NCI-H446 treated with DMSO at 0.1 percent for 48 hours (cell line): ENCODE measurements around the gene KLF11.
"Not testable (repeated sequence)": the region's sequence is repeated elsewhere in the genome, so short reads cannot be mapped to it uniquely, and the experiment has no call there.

ENCODE experiments used
- DNase-seq: peaks from one replicate; lab custom pipeline; 2025; lab: John Stamatoyannopoulos, UW

The KLF11 gene

DNA sequence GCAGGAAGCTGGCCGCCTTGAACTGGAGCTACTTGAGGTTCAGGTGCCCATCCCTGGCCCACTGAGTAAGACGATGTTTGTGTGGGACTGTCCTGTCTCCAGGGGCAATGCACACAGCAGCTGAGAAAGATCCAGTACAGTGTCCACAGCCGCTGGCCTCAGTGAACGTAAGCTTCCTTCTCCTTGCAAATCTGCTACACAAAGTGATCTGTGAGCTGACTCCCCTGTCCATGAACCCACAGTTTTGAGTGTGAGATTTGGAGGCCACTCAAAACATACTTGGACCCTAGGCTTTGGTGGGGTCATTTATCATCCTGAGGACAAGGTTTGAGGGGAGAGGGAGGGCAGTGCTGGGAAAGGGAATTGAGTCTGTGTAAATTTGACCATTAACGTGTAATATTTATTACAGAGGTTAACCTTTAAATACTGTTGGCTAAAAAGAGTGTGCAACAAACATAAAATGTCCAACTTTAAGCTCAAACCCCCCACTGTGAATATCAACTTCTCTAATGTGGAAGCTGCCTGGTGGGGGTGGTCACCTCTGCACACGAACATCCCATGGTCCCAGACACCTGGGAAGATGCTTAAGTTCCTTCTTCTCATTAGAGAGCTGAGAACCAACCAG is 41.8 kb downstream of the KLF11 start:
- no peak for DNase-seq

DNA sequence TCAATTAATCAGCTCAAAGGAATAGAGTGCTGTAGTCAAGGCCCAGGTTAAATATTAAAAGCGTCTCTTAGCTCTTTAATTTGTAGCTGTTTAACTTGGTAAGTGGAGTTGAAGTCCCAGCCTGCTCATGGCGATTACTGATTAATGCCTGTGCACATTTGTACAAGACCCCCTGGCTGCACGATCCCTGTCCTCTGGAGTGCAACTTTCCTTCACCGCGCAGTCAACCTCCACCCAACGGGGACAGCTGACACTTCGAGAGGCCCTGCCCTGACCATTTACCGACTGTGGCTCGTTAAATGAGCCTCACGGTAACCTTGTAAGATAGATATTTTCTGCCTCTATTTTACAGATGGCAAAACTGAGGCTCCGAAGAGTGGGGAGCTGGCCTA is 42.3 kb downstream of the KLF11 start:
- no peak for DNase-seq

DNA sequence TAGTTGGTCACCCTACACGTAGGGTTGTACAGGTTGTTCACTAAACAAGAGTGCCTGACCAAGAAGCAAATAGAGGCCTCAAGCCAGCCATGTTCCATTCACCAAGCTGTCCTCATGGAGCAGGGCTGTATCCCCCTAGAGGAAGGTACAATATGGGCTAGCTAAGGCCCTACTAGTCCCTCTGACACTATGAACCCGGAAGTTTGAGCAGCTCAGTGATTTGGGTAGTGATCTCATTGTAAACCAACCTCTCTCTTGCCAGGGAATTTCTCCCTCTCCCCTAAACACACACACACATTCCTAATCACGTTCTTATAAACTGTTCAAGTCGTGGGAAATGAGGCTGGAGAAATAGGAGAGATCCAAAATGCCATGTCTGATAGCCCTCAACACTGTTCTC is 43.6 kb downstream of the KLF11 start:
- DNase-seq, result no peak

DNA sequence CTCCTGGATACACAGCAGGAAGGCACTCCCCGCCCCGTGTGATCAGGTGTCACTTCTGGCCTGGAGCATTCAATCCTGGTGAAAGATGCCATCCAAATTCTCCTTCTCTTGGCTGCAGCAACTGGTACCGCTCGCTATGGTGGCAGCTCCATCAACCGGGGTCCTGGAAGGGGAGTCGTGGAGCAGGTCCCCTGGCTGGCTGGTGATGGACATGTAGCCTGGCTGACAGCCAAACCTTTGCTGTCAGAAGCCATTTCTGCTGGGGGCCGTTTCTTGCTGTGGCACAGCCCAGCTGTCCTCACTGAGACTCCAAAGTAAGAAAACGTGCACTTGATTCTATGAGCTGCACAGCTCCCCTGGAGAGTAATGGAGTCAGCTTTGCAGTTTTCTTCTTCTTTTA is 44.0 kb downstream of the KLF11 start:
- no peak for DNase-seq

DNA sequence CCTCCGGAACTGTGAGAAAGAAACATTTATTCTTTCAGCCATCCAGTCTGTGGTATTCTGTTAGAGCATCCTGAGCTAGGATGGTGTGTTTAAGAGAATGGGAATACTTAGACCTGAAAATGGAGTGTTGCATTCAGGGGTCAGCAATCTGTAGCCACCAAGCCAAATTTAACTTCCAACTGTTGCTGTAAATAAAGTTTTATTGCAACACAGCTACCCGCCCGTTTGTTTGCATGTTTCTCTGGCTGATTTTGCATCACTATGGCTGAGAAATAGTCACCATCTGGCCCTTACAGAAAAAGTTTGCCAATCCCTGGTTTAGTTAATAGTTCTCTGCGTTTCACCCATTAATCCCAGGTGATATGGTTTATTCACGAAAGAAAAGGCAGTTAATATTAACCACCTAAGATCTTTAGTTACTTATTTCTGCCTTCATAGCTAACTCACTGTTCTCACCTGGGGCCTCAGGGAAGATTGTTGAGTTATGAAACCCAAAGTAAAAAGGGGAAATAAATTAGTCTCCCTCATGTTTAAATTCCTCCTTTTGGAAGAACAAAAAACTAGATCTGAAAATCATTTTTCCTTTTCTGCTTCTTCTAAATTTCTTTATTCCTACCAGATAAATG is 46.3 kb downstream of the KLF11 start:
- no peak for DNase-seq

DNA sequence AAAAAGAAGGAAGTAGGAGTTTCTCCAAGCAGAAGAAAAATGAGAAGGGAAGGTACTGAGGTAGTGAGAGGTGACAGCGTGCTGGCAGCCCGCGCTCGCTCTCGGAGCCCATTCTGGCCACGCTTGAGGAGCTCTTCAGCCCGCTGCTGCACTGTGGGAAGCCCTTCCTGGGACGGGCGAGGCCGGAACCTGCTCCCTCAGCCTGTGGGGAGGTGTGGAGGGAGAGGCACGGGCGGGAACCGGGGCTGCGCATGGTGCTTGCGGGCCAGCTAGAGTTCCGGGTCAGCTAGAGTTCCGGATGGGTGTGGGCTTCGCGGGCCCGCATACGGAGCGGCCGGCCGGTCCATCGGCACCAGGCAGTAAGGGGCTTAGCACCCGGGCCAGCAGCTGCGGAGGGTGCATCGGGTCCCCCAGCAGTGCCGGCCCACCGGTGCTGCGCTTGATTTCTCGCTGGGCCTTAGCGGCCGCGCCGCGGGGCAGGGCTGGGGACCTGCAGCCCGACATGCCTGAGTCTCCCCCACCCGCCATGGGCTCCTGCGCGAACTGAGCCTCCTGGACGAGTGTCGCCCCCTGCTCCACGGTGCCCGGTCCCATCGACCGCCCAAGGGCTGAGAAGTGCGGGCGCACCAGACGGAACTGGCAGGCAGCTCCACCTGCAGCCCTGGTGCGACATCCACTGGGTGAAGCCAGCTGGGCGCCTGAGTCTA is 48.0 kb downstream of the KLF11 start:
- DNase-seq, result no peak

DNA sequence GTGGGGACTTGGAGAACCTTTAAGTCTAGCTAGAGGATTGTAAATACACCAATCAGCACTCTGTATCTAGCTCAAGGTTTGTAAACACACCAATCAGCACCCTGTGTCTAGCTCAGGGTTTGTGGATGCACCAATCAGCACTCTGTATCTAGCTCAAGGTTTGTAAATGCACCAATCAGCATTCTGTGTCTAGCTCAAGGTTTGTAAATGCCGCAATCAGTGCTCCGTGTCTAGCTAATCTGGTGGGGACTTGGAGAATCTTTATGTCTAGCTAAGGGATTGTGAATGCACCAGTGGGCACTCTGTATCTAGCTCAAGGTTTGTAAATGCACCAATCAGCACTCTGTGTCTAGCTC is 48.5 kb downstream of the KLF11 start:
- DNase-seq, result not testable (repeated sequence)

DNA sequence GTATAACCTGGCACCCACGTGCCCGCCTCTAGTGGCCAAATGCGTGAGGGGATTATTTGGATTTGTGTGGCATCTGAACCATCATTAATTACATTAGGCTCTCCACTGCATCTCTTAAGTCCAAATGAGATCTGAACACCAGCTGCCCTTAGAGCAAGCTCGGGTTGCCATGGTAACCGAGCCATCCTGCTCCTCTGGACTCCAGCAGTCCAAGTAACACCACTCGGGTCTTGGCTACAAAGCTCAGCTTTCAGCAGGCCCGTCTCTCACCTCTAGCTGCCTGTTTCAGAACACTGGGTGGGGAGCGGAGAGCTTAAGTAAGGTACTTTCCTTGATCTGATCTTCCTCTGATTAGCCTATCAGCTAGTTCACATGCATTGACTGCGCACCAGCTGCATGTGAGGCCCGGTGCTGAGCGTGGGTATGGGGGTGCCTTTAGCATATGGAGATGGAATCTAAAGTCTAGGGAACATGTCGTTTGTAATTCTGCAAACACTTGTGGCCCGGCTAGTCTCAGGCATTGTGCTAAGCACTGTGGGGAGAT is 51.0 kb downstream of the KLF11 start:
- no peak for DNase-seq

DNA sequence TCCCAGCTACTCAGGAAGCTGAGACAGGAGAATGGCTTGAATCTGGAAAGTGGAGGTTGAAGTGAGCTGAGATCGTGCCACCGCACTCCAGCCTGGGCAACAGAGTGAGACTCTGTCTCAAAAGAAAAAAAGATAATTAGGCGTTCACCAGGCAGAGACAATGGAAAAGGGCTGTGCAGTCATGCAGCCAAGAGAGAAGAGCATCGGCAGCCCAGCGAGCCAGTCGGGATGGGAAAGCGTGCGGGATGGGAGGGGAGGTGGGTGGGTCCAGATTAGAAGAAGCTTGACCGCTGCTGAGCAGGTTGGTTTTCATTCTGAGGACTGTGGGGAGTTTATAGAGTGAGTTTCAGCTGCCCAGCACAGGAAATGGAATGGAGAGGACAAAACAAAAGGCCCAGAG is 51.8 kb downstream of the KLF11 start:
- DNase-seq, result no peak

DNA sequence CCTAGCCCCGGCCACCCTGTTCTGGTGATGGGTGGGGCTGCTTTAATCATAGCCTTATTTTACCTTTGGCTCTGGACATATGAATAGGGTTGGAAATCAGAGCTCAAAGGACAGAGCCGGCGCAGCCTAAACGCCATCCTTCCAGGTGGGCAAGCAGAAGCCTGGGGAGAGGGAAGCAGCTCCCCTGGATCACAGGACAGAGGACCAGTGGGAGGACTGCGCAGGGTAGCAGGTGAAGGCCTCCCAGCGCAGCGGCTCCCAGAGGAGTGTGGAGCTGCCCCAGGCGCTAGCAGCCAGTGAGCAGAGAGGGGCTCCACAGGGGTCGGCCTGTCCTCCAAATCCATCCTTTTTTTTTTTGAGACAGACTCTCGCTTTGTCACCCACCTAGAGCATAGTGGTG is 53.3 kb downstream of the KLF11 start:
- no peak for DNase-seq

DNA sequence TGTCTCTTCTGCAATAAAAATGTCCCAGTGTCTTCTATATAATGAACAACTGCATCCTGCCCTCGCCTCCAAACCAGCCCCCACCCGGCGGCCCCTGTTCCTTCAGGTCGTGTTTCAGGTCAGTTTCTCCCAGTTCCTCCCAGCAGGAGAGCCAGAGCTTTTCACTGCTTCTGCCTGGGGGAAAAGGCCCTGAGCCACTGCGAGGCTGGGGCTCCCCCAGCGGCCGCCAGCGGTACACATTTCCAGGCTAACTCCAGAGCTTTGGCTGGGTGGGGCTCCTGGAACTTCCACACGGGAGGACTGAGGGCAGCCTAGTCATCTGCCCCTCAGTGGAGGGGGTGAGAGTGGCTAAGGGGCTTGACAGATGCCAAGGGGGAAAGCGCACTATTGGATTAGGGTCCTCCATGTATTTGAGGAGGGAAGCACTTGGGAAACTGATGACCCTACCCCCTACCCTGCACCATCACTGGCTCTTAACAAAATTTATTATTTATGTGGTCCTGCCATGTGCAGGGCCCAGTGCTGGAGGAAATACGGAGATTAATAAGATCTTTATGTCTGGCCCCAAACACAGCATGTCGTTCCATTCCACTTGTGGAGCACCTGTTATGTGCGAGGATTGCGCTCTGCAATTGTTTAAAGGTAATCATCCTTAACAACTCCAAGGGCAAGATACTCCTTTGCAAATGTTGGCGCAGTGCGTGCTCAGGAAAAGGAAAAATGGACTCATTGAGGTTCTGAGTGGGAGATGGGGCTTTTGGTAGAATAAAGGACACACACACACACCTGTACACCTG is 54.2 kb downstream of the KLF11 start:
- no peak for DNase-seq

DNA sequence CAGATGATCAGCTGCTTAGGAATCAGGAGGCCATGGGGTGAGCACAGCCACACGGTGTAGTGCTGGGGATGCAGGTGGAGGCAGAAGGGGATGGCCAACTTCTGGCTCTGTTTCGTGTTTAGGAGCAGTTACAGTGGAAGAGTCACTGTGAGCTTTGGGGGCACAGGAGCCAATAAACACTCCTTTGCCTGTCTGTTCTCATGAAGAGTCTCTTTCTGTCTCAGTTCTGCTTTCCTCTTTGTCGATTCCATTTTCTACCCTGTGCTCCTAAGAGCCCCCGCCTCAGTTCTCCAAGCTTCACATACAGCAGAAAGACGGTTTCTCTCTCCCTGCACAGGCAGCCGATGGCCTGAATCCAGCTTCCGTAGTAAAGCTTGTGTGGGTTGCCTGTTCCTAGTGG is 58.1 kb downstream of the KLF11 start:
- DNase-seq, result no peak

DNA sequence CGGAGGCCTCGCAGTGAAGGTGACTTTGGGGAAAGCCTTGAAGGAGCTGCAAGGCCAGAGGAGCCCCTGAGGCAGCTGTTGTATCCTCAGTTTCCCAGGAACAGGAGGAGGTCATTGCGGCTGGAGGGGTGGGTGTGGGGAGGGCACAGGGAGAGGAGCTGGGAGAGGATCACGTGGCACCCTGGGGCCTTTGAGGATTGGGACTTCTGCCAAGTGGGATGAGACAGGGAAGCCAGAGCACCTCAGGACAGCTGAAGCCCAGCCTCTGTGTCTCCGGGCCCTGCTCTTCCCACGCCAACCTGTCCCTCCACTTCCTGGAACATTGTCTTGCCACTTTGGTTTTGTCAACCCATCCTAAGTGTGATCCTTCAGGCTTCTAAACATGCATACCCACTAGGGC is 59.8 kb downstream of the KLF11 start:
- no peak for DNase-seq
